Sigmoid colon (tissue), 3 donors: ENCODE measurements around the gene DNAH9.

ENCODE experiments used
- CTCF ChIP-seq, 4 experiments: fragments of 450-650 bp in 3 of 4; fragments of 200-600 bp in 1 of 4; IDR thresholded peaks; one replicate each; pipeline ENCODE4 v1.5.1; 2016 to 2019; ENCODE audit warnings: antibody characterized with exemption in 4 of 4, mild to moderate bottlenecking in 3 of 4, moderate library complexity in 2 of 4
- POLR2A ChIP-seq, 2 donors: fragments of 450-650 bp; IDR thresholded peaks; one replicate each; pipeline ENCODE4 v1.6.1; 2016; ENCODE audit warnings: antibody characterized with exemption in 2 of 2, mild to moderate bottlenecking in 2 of 2, moderate library complexity in 2 of 2

GRCh38 chr17:11690681-11691080, 92.4 kb downstream of the DNAH9 start:
- TF ChIP-seq CTCF (IDR thresholded peaks at IDR 0.05) (no peak), POLR2A (IDR thresholded peaks at IDR 0.05) (no peak)
